Epidermal melanocyte (primary cell): ENCODE measurements around the gene MYBL2.
A peak's percentile ranks its signal among the peaks of the same experiment; 100 is the strongest.
"Not testable (repeated sequence)": the region's sequence is repeated elsewhere in the genome, so short reads cannot be mapped to it uniquely, and the experiment has no call there.

ENCODE experiments used
- DNase-seq: peaks from one replicate; pipeline ENCODE4 v3.0.0; 2011; ENCODE audit warnings: low spot score; ENCODE audit not compliant: insufficient read length

The MYBL2 gene

GRCh38 chr20:43751167-43752050, 84.5 kb downstream of the MYBL2 start:
- peak; percentile 48 for DNase-seq

- DNase-seq: no peak
Measured at GRCh38 chr20:43752051-43752360, 85.1 kb downstream of the MYBL2 start.

GRCh38 chr20:43752561-43753301, 85.8 kb downstream of the MYBL2 start:
- peak; percentile 32 for DNase-seq

GRCh38 chr20:43755390-43755789, 88.5 kb downstream of the MYBL2 start:
- no peak for DNase-seq

- no peak for DNase-seq
Measured at GRCh38 chr20:43755851-43756250, 88.9 kb downstream of the MYBL2 start.

- DNase-seq: not testable (repeated sequence)
Measured at GRCh38 chr20:43757888-43758287, 91.0 kb downstream of the MYBL2 start.

- no peak for DNase-seq
Measured at GRCh38 chr20:43761386-43762340, 94.7 kb downstream of the MYBL2 start.

- DNase-seq: no peak
Measured at GRCh38 chr20:43762911-43763310, 96.0 kb downstream of the MYBL2 start.

GRCh38 chr20:43765916-43766315, 99.0 kb downstream of the MYBL2 start:
- no peak for DNase-seq
